ENCODE results near the gene RBP2.

RBP2 gene

DNA sequence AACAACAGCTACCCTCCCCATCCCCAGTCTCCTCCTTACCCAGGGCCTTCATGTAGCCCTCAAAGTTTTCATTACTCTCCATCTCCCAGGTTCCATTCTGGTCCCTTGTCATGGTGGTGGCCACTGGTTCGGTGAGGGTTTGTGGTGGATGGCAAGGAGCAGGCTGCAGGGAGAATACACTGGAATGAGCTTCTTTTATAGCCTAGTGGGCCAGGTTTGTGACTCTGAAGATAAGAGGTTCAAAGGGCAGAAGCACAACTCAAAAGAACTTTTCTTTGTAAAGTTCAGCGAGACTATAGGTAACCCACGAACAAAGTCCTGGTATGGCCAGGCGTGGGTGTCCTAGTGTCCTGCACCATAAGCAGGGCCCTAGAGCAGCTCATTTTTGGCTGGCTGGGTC is at the start of gene RBP2:
RBP2 (minus strand) TSS at position 169 of the 400 bp plus-strand sequence; CDS start at position 112, 57 bp downstream.
- no peak for DNase-seq (ENCODE audit: low read depth)

DNA sequence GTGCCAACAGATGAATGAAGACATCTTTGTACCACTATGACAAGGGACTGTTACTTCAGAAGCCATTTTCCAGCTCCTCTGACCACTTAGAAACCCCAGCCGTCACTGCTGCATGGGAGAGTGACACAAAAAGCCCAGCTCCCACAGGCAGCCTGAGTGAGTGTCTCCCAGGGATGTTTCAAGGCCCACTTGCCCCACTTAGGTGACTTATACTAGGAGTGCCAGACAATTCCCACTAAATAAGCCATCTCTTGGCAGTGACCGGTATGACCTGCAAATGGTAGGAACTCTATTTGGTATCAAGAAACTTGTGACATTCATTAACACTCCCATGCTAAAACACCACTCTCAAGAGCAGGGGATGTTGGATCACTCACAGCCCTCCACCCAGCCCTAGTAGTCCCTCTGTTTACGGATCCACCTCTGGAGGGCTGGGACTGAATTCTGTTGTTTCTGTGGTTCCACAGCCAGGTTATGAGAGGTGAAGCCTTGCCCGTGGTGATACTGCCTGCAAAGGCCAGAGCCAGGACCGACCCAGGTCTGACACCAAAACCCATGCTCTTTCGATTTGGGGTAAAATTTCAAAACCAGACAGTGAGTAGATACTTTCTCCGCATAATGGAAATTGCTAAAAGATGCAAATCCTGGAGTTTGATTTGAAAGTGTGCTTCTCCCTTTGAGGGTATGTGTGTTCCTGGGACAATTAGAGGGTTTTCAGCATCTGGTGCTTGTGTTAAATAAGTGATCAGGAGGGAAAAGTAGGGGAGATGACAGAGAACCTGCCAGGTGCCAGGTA is 48.7 kb upstream of the RBP2 start:
- no peak for DNase-seq (ENCODE audit: low read depth)

DNA sequence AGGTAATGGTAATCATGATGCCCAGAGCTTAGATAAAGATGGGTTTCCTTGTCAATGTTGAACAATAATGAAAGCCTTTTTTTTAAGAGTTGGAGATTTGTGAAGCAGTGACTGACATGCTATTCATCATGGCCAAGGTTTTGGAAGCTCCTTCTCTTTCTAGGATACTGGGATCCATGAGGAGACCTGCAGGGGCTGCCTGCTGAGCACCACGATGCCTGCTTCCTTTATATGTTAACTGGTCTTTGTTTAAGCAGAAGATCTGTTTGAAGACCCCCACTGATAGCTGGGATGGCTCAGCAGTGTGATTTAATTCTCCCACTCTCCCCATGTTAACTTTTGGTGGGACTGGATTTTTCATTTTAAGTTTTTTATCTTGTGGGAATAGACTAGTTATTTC is 47.4 kb upstream of the RBP2 start:
- DNase-seq (ENCODE audit: low read depth) = no peak

DNA sequence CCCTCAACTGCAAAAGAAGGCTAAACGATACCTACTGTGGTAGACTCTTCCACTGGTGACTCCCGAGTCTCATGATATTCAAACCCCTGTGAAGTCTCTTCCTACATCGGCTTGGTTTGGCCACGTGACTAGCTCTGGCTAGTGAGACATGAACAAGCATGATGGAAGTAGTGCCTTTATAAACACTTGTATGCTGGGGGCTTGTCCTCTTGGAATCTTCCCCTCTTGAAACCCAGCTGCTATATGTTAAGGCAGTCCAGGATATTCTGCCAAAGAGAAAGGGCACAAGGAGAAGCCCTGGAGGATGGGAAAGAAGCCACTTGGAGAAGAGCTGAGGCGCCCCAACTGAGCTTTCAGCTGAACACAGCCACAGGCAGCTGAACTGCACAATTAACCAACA is 46.9 kb upstream of the RBP2 start:
- DNase-seq (ENCODE audit: low read depth) = no peak

DNA sequence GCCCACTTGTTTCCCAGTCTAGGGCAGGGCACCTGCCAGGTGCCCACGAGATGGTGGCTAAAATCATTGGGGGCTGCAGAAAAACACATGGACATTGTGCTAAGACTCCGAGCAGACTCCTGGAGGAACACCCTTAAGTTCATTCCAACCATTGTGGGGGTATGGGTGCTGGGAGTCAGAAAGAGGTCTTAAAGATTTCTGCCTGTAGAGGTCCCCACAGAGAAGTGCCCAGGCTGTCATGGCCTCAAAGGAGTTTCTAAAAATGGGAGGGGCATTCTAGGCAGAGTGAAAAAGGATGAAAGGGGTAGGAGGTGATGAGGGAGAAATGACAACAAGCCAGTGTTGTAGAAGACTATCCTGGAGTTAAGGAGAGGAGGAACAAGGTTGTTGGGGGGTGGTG is 46.1 kb upstream of the RBP2 start:
- DNase-seq (ENCODE audit: low read depth) = no peak

DNA sequence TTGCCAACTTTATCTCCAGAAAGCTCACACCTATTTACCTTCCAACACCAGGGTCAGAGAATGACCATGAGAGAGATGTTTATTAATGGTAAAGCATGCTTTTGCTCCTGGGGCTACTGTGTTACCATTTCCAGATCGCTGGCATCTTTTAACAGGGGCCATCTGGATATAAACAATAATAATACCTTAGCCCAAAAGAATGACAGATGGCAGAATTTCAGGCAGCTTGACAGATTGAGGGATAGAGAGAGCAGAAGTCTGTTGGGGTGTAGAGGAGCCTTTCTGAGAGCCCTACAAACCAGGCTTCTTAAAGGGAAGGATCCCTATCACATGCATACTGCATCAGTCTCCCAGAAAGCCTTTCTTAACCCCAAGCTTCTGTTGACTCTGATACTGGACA is 45.5 kb upstream of the RBP2 start:
- no peak for DNase-seq (ENCODE audit: low read depth)

DNA sequence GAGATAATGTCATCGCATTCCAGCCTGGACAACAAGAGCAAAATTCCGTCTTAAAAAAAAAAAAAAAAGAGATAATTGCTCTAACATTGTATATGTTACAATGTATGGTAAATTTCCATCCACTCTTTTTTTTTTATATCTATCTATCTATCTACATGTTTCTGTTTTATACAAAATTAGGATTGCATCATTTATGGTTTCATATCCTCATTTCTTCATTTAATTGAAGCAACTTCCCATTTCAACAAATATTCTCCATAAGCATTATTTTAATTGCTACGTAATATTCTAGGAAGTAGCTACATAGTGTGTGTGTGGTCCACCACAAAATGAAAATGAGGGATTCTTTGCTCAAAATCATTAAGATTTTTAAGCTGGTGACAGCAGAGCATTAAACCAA is 44.8 kb upstream of the RBP2 start:
- DNase-seq (ENCODE audit: low read depth) = no peak

DNA sequence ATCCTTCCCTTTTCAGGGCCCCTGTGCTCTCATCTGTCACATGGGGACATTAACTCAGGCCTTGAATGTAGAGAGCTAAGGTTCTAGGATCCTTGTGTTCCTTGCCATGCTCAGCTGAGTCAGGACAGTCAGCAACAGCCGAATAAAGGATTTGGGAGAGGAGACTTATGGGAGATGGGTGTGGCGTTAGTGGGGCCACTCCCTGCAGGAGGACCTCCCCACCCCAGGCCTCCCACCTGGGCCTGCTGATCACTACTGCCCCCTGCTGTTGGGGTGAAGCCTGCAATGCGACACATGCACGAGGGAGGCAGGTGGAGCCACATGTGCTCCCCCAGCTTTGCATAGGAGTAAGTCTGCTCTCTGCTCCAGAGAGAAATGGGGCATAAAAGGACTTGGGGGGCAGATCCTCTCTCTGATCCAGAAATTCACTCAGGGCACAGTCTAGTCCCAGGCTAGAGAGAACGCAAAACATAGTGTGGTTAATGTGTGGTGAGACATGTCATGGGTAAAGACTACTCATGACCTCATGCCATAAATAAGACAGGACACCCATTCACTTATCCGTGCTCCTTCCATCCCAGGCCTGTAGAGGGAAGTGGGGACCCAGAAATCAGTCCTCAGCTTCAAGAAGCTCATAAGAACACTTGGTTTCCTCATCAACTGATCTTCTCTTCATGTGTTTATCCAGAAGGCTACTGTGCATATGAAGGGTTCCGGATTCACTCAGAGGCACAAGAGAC is 43.9 kb upstream of the RBP2 start:
- no peak for DNase-seq (ENCODE audit: low read depth)

DNA sequence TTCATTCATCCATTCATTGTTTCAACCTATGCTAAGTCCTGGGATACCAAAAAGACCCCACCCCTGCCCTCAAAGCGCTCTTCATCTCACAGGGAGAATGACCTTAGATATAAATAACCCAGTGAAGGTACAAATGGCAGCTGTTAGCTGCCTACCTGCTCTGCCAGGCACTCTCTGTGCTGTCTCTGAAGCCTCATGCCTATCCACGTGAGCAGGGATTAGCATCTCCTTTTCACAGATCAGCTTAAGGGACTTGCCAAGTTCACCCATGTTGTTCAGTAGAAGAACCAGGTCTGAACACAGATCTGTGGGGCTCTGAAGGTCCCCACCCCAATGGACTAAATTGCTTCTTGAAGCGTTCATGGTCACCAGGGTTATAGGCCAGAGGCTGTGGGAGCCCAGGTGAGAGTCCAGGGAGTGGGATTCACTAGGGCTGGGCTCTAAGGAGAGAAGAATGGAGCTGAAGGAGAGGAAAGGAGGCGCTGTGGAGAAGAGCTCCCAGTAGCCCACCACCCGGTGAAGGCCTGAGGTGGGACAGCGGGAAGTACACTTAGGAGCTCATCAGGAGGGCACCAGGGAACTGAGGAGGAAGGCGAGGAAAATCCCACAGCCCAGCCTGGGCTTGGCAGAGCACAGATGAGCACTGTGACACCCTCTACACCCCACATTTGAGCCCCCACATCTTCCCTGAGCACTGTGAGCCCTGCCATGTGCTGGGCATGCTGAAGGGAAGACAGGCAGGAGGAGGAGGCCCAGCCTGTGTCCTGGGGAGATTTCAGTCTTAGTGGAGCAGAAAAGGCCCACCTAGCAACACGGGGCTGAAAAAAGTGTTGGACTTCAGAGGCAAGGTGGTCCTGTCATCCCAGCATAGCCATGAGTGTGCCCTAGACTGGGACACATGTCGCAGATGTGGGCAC is 42.9 kb upstream of the RBP2 start:
- no peak for DNase-seq (ENCODE audit: low read depth)

DNA sequence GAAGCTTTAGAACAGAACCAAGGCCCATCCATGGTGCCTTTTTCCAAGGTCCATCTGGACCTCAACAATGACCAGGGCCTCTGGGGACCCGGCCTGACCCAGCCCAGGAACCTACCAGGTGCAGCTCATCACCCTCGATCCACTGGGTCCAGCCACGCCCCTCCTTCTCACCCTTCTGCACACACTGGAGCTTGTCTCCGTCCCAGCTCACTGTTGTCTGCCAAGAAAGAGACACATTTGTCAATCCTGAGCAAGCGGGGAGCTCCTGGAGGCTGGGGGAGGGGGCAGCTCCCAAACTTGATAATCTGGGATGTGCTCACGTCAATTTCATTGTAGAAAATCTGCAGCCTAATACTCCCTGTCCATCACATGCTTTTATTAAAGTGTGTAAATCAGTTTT is 42.0 kb upstream of the RBP2 start:
- no peak for DNase-seq (ENCODE audit: low read depth)

DNA sequence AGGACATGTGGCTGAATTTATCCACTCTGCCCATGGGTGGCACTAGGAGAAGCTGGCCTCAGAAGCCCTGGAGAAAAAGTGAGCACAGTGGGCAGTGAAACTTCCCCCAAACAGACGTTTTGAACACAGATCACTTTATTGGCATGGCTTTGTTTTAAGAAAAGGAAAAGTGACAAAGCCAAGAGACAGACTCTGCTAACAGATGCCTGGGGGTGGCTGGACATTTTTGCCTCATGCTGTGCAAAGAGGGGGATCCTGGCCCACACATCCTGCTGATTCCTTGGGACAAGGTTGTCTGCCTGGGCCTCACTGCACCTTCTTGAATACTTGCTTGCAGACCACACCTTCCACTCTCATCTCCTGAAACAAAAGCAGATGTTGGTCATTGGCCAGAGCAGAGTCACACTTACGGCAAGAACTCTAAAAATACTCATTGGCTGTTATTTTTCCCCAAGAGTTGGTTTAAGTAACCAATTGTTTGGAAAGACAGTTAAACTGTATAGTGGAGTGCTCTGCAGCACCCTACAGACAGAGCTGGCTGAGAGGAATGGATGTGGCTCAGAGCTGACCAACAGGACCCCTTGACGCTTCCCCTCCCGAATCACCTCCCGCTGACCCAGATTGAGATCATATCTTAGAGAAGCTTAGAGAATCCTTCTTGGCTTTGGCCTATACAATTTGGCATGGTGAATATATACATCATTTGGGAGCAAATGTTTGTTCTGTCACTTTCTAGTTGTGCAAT is 41.2 kb upstream of the RBP2 start:
- DNase-seq (ENCODE audit: low read depth) = no peak

DNA sequence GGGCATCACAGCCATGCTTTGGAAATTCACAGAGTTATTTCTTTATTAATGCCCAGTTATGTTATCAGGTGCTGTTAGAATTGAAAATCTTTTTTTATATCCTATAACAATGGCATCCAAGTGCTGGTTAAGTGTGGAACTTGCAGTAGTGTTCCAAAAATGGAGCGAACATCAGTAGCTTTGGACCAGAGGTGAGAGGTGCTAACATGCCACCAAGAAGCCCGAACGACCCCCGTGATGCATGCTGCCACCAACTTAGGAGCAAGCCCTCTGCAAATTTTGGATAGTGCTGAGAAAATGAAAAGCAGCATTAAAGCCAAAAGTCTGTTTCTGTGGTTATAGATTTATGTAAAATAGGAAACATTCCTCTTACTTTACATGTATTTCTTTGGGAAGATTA is 38.4 kb upstream of the RBP2 start:
- no peak for DNase-seq (ENCODE audit: low read depth)

DNA sequence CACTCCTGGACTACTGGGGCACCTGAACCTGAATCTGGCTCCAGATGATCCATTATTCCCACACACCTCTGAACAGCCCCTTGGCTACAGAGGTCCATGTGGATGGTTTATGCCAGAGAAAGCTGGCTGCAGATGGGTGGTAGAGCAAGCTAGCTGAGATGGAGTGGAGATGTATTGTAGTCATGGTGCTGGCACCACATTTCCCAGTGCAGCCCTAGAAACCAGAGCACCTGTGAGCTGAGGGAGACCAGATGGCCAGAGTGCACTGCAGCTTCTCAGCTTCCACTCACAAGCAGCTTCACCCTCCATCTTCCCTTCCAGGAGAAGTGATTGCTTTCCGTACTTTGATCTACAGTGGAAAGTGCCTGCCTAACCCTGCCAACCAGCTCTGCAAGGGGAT is 33.3 kb upstream of the RBP2 start:
- DNase-seq (ENCODE audit: low read depth) = no peak

DNA sequence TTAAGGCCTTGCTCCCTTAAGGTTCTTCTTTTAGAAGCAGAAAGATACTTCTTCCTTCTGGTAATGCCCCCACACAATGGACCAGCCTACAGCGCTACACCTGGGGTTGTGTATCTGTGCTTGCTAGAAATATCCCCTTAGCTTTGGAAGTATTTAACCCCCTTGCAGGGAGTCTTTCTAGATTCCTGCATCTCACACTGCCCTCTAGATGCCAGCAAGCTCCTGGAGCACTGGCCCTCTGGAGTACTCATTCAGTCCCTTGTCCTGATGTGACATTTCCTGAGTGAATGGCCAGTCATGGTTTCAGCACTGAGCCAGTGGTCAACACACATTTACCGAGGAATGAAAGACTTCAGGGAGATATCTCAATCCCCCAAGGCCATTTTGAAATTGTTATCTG is 30.4 kb upstream of the RBP2 start:
- DNase-seq (ENCODE audit: low read depth) = no peak

DNA sequence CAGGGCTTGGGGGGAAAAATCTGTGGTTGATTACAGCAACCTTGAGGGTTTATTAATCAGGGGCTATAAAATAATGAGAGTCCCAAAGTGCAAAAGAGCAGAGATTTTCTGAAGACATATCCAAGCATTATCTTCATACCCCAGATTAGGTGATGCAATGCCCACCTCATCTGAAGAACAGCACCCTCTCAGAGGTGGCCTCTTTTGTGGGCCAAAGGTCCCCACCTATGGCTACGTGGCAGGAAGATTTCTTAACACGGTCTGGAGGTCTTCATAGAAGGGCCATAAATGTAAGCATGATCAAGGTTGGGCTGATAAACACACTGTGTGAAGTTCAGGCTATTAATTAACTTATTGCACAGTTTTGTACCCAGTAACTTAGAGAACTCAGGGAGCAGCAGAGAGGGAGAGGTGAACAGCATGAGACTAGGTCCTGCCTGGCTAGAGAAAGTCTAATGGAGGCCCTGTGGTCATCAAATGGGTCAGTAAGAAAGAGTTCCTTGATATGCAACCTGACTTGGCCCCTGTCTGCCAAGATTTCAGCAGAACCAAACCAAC is 29.6 kb upstream of the RBP2 start:
- no peak for DNase-seq (ENCODE audit: low read depth)

DNA sequence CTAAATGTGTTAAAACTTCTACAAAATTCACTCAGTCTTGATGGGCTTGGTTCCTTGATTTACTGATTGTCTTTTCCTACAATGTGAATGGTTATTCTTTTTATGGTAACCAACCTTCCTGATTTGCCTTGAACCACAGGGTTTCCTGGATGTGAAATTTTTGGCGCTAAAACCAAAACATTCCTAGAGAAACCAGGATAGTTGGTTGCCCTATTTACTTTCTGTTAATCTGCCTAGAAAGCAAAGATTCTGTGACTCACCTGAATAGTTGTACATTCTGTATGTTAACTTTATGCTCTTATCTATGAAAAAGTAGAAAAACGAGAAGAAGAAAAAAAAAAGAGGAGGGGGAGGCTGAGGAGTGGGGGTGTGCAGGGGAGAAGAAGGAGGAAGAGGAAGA is 23.2 kb upstream of the RBP2 start:
- no peak for DNase-seq (ENCODE audit: low read depth)

DNA sequence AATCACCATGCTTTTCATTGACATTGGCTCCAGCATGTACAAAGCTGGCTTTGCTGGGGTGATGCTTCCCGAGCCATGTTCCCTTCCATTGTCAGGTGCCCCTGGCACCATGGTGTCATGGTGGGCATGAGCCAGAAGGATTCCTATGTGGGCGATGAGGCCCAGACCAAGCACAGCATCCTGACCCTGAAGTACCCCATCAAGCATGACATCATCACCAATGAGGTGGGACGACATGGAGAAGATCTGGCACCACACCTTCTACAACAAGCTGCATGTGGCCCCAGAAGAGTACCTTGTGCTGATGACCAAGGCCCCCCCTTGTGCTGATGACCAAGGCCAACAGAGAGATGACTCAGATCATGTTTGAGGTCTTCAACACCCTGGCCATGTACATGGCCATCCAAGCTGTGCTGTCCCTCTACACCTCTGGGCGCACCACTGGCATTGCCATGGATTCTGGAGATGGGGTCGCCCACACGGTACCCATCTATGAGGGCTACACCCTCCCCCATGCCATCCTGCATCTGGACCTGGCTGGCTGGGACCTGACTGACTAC is 17.6 kb upstream of the RBP2 start:
- no peak for DNase-seq (ENCODE audit: low read depth)

DNA sequence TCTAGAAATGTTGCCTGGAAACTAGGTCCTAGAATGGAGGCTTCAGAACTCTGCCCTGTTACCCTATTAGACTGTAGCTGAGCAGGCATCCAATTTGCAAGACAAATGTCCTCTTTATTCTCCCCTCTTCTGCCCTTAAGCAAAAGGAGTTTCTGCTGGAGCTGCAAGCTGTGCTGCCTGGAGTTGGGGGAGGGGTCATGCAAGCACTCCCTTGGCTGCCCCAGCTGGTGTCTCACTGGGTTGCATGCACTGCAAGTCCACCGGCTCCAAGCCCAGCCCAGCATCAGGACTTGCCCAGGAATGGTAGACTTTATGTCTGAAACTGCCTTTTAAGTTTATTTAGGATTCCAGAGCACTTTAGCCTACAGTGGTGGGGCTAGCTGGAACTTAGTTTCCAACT is 15.7 kb upstream of the RBP2 start:
- DNase-seq (ENCODE audit: low read depth) = no peak

DNA sequence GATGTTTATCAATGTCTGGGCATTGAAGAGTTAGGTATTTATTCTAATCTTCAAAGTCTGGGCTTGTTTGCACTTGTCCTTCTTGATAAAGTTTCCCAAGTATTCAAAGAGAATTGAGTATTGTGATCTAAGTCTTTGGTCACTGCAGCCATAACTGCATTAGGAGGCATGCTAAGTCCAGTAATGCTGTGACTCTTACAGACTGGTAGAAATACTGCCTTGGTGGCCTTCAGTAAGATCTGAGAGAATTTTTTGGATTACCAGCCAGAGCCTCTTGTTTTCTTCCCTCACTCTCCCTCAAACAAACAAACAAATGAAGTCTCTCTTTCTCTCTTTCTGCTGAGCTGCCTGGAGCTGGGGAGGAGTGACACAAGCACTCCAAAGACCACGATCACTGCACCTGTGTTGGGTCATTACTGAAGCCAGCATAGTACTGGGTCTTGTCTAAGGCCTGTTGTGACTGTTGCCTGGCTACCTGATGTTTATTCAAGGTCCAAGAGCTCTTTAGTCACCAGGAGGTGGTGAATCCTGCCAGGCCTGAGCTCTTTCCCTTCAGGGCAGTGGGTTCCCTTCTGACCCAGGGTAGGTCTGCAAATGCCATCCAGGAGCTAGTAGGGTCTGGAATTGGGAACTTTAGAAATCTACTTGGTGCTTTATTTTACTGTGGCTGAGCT is 14.8 kb upstream of the RBP2 start:
- DNase-seq (ENCODE audit: low read depth) = no peak

DNA sequence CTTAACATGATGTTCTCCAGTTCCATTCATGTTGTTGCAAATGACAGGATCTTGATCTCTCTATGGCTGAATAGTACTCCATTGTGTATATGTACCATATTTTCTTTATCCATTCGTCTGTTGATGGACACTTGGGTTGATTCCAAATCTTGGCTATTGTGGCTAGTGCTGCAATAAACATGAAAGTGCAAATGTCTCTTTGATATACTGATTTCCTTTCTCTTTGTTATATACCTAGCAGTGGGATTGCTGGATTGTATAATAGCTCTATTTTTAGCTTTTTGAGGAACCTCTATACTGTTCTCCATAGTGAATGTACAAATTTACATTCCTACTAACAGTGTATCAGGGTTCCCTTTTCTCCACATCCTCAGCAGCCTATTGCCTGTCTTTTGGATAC is 5.9 kb upstream of the RBP2 start:
- DNase-seq (ENCODE audit: low read depth) = no peak

DNA sequence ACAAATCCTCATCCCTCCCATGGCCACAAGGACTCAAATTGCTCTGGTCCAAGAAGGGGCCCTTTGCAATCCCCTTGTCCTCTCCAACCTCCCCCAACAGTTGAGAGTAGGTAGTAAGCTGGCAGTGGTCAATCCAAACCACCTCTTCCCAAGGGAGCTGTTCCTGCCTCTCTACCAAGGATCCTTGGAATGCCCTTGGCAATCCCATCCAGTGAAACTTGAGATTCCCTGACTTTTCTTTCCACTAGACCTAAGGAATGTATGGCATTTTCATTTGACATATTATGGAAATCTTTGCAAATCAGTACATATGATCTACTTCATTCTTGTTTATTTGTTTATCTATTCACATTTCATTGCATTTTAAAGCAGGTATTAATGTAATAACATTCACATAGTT is 4.8 kb upstream of the RBP2 start:
- DNase-seq (ENCODE audit: low read depth) = no peak

All from stimulated activated CD8-positive, alpha-beta memory T cell treated with anti-CD3 and anti-CD28 coated beads, Interleukin-4, amount 100 ng/mL, for 24 hours (primary cell).